GM23338 (cell line): ENCODE results near the gene H2AZ1. TPM values are rescaled to one million over a fixed set of nuclear protein-coding genes. Genes with fewer than 3 reads are reported as not detected.

Experiments used
- ATAC-seq: fragments of 200-7000 bp; cut with Tn5 transposase; 3 replicates; pipeline ENCODE4 v1.9.1; 2020
- DNase-seq: peaks from one replicate; pipeline ENCODE4 v3.0.0-alpha.2; 2015; ENCODE audit warnings: low spot score
- H2AFZ ChIP-seq: fragments of 200-600 bp; sonication (generic); 2 replicates; pipeline ENCODE4 v1.8.0; 2016; ENCODE audit warnings: antibody characterized with exemption, mild to moderate bottlenecking, moderate library complexity
- H3F3A ChIP-seq: fragments of 200-600 bp; sonication (generic); replicated peaks from 2 replicates; pipeline ENCODE4 v1.8.0; 2017; ENCODE audit warnings: antibody characterized with exemption, mixed run types, low read depth
- H3K27ac ChIP-seq: fragments of 200-600 bp; sonication (generic); 2 replicates; pipeline ENCODE4 v1.6.1; 2016; ENCODE audit warnings: low read depth
- H3K27me3 ChIP-seq: fragments of 200-600 bp; sonication (generic); 2 replicates; pipeline ENCODE4 v1.8.0; 2016; ENCODE audit warnings: mild to moderate bottlenecking, mixed run types, moderate library complexity; ENCODE audit not compliant: insufficient read depth
- H3K36me3 ChIP-seq: fragments of 200-600 bp; sonication (generic); 2 replicates; pipeline ENCODE4 v1.8.0; 2016; ENCODE audit warnings: mild to moderate bottlenecking; ENCODE audit not compliant: insufficient read depth
- H3K4me1 ChIP-seq: fragments of 200-600 bp; sonication (generic); 2 replicates; pipeline ENCODE4 v1.8.0; 2016; ENCODE audit warnings: mild to moderate bottlenecking, moderate library complexity; ENCODE audit not compliant: insufficient read depth
- H3K4me2 ChIP-seq: fragments of 200-600 bp; sonication (generic); 2 replicates; pipeline ENCODE4 v1.7.1; 2017; ENCODE audit warnings: mixed run types
- H3K4me3 ChIP-seq: fragments of 200-600 bp; sonication (generic); 2 replicates; pipeline ENCODE4 v1.6.1; 2016; ENCODE audit warnings: mixed run types
- H3K79me2 ChIP-seq: fragments of 200-600 bp; sonication (generic); replicated peaks from 2 replicates; pipeline ENCODE4 v1.8.0; 2017; ENCODE audit warnings: mild to moderate bottlenecking; ENCODE audit not compliant: insufficient read depth
- H3K9me2 ChIP-seq: fragments of 200-600 bp; sonication (generic); 2 replicates; pipeline ENCODE4 v1.8.0; 2017; ENCODE audit not compliant: insufficient read depth
- H4K20me1 ChIP-seq: fragments of 200-600 bp; sonication (generic); replicated peaks from 2 replicates; pipeline ENCODE4 v1.8.0; 2017; ENCODE audit warnings: mild to moderate bottlenecking; ENCODE audit not compliant: insufficient read depth
- H3K27ac Mint-ChIP-seq: 2 replicates; pipeline ENCODE4 v1.8.0; 2020; ENCODE audit warnings: inconsistent platforms, mild to moderate bottlenecking, moderate library complexity, mixed read lengths
- H3K27me3 Mint-ChIP-seq: 3 replicates; pipeline ENCODE4 v1.8.0; 2022; ENCODE audit warnings: low read depth, mild to moderate bottlenecking, moderate library complexity, mixed read lengths, inconsistent platforms; ENCODE audit not compliant: insufficient read depth, poor library complexity
- H3K36me3 Mint-ChIP-seq: 3 replicates; pipeline ENCODE4 v1.8.0; 2021; ENCODE audit warnings: low read depth, mild to moderate bottlenecking, inconsistent platforms, moderate library complexity, mixed read lengths
- H3K4me1 Mint-ChIP-seq: 3 replicates; pipeline ENCODE4 v1.8.0; 2020; ENCODE audit warnings: mild to moderate bottlenecking, inconsistent platforms, mixed read lengths
- H3K4me3 Mint-ChIP-seq: 3 replicates; pipeline ENCODE4 v1.8.0; 2021; ENCODE audit warnings: moderate library complexity, mild to moderate bottlenecking, inconsistent platforms, mixed read lengths
- H3K9me3 Mint-ChIP-seq: 3 replicates; pipeline ENCODE4 v1.8.0; 2020; ENCODE audit warnings: moderate library complexity, mild to moderate bottlenecking, inconsistent platforms, mixed read lengths
- CREB1 ChIP-seq: fragments of 250-450 bp; sonication (Bioruptor Pico); IDR thresholded peaks from 2 replicates; pipeline ENCODE4 v1.5.0; 2020; ENCODE audit warnings: low read depth, mild to moderate bottlenecking, moderate library complexity
- EZH2 ChIP-seq: fragments of 200-600 bp; sonication (generic); IDR thresholded peaks from one replicate; pipeline ENCODE4 v1.8.0; 2017; ENCODE audit warnings: antibody characterized with exemption, mild to moderate bottlenecking, low read depth; ENCODE audit not compliant: unreplicated experiment
- EZH2phosphoT487 ChIP-seq: fragments of 200-600 bp; sonication (generic); IDR thresholded peaks from one replicate; pipeline ENCODE4 v1.8.1; 2018; ENCODE audit warnings: antibody characterized with exemption; ENCODE audit not compliant: unreplicated experiment
- JUNB ChIP-seq: IDR thresholded peaks from one replicate; pipeline ENCODE4 v1.6.1; 2016; ENCODE audit warnings: antibody characterized with exemption; ENCODE audit not compliant: unreplicated experiment
- NANOG ChIP-seq: IDR thresholded peaks from 2 replicates; pipeline ENCODE4 v1.6.1; 2016; ENCODE audit warnings: antibody characterized with exemption, borderline replicate concordance
- POLR2AphosphoS5 ChIP-seq: IDR thresholded peaks from 2 replicates; pipeline ENCODE4 v1.6.1; 2016; ENCODE audit warnings: antibody characterized with exemption, low read depth
- STAT1 ChIP-seq: IDR thresholded peaks from one replicate; pipeline ENCODE4 v1.6.1; 2016; ENCODE audit warnings: antibody characterized with exemption; ENCODE audit not compliant: unreplicated experiment
- ZNF114 ChIP-seq: fragments of 250-450 bp; sonication (Bioruptor Pico); IDR thresholded peaks from 2 replicates; pipeline ENCODE4 v1.5.0; 2020; ENCODE audit warnings: mild to moderate bottlenecking, moderate library complexity
- ZNF331 ChIP-seq: fragments of 250-450 bp; sonication (Bioruptor Pico); IDR thresholded peaks from 2 replicates; pipeline ENCODE4 v1.5.0; 2020; ENCODE audit warnings: low read depth, mild to moderate bottlenecking, moderate library complexity
- polyA plus RNA-seq: library from polyadenylated mRNA; unstranded; fragments of >200 nt; fragmentation: Nextera tagmentation; extraction: Ambion mirVana; gene quantifications from 2 replicates; pipeline ENCODE4 v1.2.1, GENCODE V29; 2016
- total RNA-seq: library from RNA; depleted of rRNA; stranded (reverse); fragments of >200 nt; shearing (Covaris generic); gene quantifications from 2 replicates; pipeline ENCODE4 v1.2.3, GENCODE V29; 2014
- TF ChIP-seq, protein P1 (sequence below): IDR thresholded peaks from one replicate; pipeline ENCODE4 v1.6.1; 2018; ENCODE audit warnings: antibody characterized with exemption; ENCODE audit not compliant: unreplicated experiment
- TF ChIP-seq, protein P2 (sequence below): fragments of 250-450 bp; sonication (Bioruptor Pico); IDR thresholded peaks from 2 replicates; pipeline ENCODE4 v1.5.0; 2020; ENCODE audit warnings: mild to moderate bottlenecking, moderate library complexity
- TF ChIP-seq, protein P3 (sequence below): IDR thresholded peaks from 2 replicates; pipeline ENCODE4 v1.6.1; 2016; ENCODE audit warnings: antibody characterized with exemption
- TF ChIP-seq, protein P4 (sequence below), 2 experiments: fragments of 200-600 bp in 1 of 2; sonication (generic) in 1 of 2; conservative IDR thresholded peaks; 2 replicates each; pipeline versions ENCODE4 v1.5.1 to v1.6.1; 2016 to 2017; ENCODE audit warnings: antibody characterized with exemption in 2 of 2, low read depth in 2 of 2, mild to moderate bottlenecking in 2 of 2, moderate library complexity in 1 of 2

H2AZ1 gene
- total and polyA plus RNA-seq, 2 experiments from 2014 or later, result 585 to 1,933 TPM

DNA sequence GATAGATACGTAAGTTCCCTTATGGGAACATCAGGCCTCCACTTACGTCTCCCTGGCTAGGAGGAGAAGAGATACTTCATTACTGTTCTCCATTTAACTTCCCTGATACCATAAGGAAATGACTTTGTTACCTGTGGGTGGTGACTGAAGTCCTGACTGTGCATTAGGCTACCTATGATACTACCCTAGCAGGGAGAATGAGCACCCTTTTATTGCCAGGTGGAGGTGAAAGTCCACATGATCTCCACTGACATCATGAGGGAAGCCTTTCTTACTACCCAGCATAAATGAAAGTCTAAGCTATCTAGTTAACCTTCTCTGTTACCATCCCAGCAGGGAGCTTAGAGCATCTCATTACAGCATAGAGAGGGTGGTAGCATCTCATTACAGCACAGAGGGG is 31.4 kb downstream of the H2AZ1 start:
- no peak; the same call in 2 of the 3 replicates for ATAC-seq
- H3K36me3 Mint-ChIP-seq, result peaks cover 32% of the 10 kb centered on the region

More for the DNA sequence above, 31.4 kb downstream of the H2AZ1 start:
- Histone ChIP-seq H3K36me3 (peaks cover 12% of the 10 kb centered on the region; the same call in 1 of the 2 replicates), H3F3A (no peaks in the 10 kb centered on the region), H4K20me1 (no peaks in the 10 kb centered on the region; the same call in 1 of the 2 replicates), H3K4me1 (no peaks in the 10 kb centered on the region), H3K79me2 (no peaks in the 10 kb centered on the region), H3K27ac (no peak overlapping the region), H3K9me2 (no peaks in the 10 kb centered on the region), H3K4me2 (no peak overlapping the region), H3K27me3 (no peaks in the 10 kb centered on the region), H2AFZ (no peak overlapping the region), H3K4me3 (no peak overlapping the region)
- no peaks in the 10 kb centered on the region for H3K9me3 Mint-ChIP-seq
- H3K27ac Mint-ChIP-seq, result no peak overlapping the region
- no peak overlapping the region for H3K4me3 Mint-ChIP-seq
- TF ChIP-seq STAT1 (no peak), NANOG (no peak), EZH2 (no peak), ZNF114 (no peak), ZNF331 (CRISPR knock-in tag) (no peak), EZH2phosphoT487 (no peak), JUNB (no peak), POLR2AphosphoS5 (no peak), CREB1 (CRISPR knock-in tag) (no peak)
- TF ChIP-seq, protein P1, sequence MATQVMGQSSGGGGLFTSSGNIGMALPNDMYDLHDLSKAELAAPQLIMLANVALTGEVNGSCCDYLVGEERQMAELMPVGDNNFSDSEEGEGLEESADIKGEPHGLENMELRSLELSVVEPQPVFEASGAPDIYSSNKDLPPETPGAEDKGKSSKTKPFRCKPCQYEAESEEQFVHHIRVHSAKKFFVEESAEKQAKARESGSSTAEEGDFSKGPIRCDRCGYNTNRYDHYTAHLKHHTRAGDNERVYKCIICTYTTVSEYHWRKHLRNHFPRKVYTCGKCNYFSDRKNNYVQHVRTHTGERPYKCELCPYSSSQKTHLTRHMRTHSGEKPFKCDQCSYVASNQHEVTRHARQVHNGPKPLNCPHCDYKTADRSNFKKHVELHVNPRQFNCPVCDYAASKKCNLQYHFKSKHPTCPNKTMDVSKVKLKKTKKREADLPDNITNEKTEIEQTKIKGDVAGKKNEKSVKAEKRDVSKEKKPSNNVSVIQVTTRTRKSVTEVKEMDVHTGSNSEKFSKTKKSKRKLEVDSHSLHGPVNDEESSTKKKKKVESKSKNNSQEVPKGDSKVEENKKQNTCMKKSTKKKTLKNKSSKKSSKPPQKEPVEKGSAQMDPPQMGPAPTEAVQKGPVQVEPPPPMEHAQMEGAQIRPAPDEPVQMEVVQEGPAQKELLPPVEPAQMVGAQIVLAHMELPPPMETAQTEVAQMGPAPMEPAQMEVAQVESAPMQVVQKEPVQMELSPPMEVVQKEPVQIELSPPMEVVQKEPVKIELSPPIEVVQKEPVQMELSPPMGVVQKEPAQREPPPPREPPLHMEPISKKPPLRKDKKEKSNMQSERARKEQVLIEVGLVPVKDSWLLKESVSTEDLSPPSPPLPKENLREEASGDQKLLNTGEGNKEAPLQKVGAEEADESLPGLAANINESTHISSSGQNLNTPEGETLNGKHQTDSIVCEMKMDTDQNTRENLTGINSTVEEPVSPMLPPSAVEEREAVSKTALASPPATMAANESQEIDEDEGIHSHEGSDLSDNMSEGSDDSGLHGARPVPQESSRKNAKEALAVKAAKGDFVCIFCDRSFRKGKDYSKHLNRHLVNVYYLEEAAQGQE, result no peak
- TF ChIP-seq, protein P2, sequence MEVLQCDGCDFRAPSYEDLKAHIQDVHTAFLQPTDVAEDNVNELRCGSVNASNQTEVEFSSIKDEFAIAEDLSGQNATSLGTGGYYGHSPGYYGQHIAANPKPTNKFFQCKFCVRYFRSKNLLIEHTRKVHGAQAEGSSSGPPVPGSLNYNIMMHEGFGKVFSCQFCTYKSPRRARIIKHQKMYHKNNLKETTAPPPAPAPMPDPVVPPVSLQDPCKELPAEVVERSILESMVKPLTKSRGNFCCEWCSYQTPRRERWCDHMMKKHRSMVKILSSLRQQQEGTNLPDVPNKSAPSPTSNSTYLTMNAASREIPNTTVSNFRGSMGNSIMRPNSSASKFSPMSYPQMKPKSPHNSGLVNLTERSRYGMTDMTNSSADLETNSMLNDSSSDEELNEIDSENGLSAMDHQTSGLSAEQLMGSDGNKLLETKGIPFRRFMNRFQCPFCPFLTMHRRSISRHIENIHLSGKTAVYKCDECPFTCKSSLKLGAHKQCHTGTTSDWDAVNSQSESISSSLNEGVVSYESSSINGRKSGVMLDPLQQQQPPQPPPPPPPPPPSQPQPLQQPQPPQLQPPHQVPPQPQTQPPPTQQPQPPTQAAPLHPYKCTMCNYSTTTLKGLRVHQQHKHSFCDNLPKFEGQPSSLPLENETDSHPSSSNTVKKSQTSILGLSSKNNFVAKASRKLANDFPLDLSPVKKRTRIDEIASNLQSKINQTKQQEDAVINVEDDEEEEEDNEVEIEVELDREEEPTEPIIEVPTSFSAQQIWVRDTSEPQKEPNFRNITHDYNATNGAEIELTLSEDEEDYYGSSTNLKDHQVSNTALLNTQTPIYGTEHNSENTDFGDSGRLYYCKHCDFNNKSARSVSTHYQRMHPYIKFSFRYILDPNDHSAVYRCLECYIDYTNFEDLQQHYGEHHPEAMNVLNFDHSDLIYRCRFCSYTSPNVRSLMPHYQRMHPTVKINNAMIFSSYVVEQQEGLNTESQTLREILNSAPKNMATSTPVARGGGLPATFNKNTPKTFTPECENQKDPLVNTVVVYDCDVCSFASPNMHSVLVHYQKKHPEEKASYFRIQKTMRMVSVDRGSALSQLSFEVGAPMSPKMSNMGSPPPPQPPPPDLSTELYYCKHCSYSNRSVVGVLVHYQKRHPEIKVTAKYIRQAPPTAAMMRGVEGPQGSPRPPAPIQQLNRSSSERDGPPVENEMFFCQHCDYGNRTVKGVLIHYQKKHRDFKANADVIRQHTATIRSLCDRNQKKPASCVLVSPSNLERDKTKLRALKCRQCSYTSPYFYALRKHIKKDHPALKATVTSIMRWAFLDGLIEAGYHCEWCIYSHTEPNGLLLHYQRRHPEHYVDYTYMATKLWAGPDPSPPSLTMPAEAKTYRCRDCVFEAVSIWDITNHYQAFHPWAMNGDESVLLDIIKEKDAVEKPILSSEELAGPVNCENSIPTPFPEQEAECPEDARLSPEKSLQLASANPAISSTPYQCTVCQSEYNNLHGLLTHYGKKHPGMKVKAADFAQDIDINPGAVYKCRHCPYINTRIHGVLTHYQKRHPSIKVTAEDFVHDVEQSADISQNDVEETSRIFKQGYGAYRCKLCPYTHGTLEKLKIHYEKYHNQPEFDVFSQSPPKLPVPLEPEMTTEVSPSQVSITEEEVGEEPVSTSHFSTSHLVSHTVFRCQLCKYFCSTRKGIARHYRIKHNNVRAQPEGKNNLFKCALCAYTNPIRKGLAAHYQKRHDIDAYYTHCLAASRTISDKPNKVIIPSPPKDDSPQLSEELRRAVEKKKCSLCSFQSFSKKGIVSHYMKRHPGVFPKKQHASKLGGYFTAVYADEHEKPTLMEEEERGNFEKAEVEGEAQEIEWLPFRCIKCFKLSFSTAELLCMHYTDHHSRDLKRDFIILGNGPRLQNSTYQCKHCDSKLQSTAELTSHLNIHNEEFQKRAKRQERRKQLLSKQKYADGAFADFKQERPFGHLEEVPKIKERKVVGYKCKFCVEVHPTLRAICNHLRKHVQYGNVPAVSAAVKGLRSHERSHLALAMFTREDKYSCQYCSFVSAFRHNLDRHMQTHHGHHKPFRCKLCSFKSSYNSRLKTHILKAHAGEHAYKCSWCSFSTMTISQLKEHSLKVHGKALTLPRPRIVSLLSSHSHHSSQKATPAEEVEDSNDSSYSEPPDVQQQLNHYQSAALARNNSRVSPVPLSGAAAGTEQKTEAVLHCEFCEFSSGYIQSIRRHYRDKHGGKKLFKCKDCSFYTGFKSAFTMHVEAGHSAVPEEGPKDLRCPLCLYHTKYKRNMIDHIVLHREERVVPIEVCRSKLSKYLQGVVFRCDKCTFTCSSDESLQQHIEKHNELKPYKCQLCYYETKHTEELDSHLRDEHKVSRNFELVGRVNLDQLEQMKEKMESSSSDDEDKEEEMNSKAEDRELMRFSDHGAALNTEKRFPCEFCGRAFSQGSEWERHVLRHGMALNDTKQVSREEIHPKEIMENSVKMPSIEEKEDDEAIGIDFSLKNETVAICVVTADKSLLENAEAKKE (CRISPR knock-in tag), result no peak
- TF ChIP-seq, protein P3, sequence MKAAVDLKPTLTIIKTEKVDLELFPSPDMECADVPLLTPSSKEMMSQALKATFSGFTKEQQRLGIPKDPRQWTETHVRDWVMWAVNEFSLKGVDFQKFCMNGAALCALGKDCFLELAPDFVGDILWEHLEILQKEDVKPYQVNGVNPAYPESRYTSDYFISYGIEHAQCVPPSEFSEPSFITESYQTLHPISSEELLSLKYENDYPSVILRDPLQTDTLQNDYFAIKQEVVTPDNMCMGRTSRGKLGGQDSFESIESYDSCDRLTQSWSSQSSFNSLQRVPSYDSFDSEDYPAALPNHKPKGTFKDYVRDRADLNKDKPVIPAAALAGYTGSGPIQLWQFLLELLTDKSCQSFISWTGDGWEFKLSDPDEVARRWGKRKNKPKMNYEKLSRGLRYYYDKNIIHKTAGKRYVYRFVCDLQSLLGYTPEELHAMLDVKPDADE, result no peak
- TF ChIP-seq, protein P4, sequence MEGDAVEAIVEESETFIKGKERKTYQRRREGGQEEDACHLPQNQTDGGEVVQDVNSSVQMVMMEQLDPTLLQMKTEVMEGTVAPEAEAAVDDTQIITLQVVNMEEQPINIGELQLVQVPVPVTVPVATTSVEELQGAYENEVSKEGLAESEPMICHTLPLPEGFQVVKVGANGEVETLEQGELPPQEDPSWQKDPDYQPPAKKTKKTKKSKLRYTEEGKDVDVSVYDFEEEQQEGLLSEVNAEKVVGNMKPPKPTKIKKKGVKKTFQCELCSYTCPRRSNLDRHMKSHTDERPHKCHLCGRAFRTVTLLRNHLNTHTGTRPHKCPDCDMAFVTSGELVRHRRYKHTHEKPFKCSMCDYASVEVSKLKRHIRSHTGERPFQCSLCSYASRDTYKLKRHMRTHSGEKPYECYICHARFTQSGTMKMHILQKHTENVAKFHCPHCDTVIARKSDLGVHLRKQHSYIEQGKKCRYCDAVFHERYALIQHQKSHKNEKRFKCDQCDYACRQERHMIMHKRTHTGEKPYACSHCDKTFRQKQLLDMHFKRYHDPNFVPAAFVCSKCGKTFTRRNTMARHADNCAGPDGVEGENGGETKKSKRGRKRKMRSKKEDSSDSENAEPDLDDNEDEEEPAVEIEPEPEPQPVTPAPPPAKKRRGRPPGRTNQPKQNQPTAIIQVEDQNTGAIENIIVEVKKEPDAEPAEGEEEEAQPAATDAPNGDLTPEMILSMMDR (conservative IDR thresholded peaks at IDR 0.05; ENCODE audit: low read depth in 2 of 2), result no peak
- H3K4me1 Mint-ChIP-seq, result no peaks in the 10 kb centered on the region
- H3K27me3 Mint-ChIP-seq, result no peaks in the 10 kb centered on the region
- no peak for DNase-seq
